Adrenal gland (tissue), 12 donors: ENCODE results near the gene HOXA3. TPM values are rescaled to one million over a fixed set of nuclear protein-coding genes. Genes with fewer than 3 reads are reported as not detected.
A peak's percentile ranks its signal among the peaks of the same experiment; 100 is the strongest.

Experiments used
- DNase-seq, 7 donors: peaks; one replicate each; pipeline ENCODE4 v3.0.0-alpha.2; 2019 to 2020
- H3K27ac ChIP-seq, 5 donors: fragments of 200-600 bp; sonication (generic) in 4 of 5; 1 replicate in 3 of 5; 2 replicates in 2 of 5; pipeline versions ENCODE4 v1.5.1 to v1.8.0; 2016 to 2020; ENCODE audit warnings: mild to moderate bottlenecking in 1 of 5
- H3K27me3 ChIP-seq: fragments of 200-600 bp; 2 replicates; pipeline ENCODE4 v1.8.0; 2021
- H3K36me3 ChIP-seq, 2 donors: fragments of 200-600 bp; replicated peaks in 1 of 2; 1 replicate in 1 of 2; 2 replicates in 1 of 2; pipeline versions ENCODE4 v1.5.1 to v1.8.0; 2018 to 2022
- H3K4me1 ChIP-seq, 2 donors: fragments of 200-600 bp; replicated peaks in 1 of 2; 1 replicate in 1 of 2; 2 replicates in 1 of 2; pipeline versions ENCODE4 v1.5.1 to v1.8.0; 2018 to 2021
- H3K4me3 ChIP-seq, 4 donors: fragments of 200-600 bp; sonication (generic) in 3 of 4; one replicate each; pipeline ENCODE4 v1.5.1; 2016 to 2018
- H3K9me3 ChIP-seq, 3 donors: fragments of 200-600 bp; sonication (generic) in 1 of 3; replicated peaks in 1 of 3; 1 replicate in 2 of 3; 2 replicates in 1 of 3; pipeline versions ENCODE4 v1.5.1 to v1.8.0; 2016 to 2021
- POLR2A ChIP-seq, 2 donors: fragments of 450-650 bp; IDR thresholded peaks; one replicate each; pipeline ENCODE4 v1.6.1; 2017; ENCODE audit warnings: antibody characterized with exemption in 2 of 2, mild to moderate bottlenecking in 2 of 2, moderate library complexity in 1 of 2
- WGBS, 4 donors: extraction: QIAGEN DNeasy Blood & Tissue Kit in 2 of 4; methylation state at CpG; one replicate each; pipeline versions ENCODE4 v1.1.5 to v1.1.7; 2013 to 2017; 5-methylcytosine and 5-hydroxymethylcytosine counted together
- intact Hi-C, 2 donors: fragments of 100-400 bp; cut with DNase I; formaldehyde crosslinking; loops; one replicate each; pipeline versions ENCODE4 v1.14.1 to v1.15.0; 2022 to 2023
- polyA plus RNA-seq, 3 donors: library from polyadenylated mRNA; stranded (reverse); fragments of 200-250 nt in 2 of 3; fragments of 350-450 nt in 1 of 3; fragmentation: Illumina TruSeq in 1 of 3; extraction: RNeasy Lipid Tissue Mini Kit (QIAGEN cat#74804) in 1 of 3; gene quantifications; one replicate each; pipeline ENCODE4 v1.2.3, GENCODE V29; 2013 to 2014
- total RNA-seq, 9 donors: library from RNA; depleted of rRNA in 4 of 9; stranded (reverse); fragments of >200 nt in 4 of 9; fragments of 120-200 nt in 1 of 9; fragmentation: NEBNext Ultra II Directional in 1 of 9; extraction: Animal tissue kit (Norgen Biotek cat#: 25700) in 1 of 9; gene quantifications; one replicate each; pipeline versions ENCODE4 v1.1.0 to v1.2.4, GENCODE V29; 2013 to 2023
- TF ChIP-seq, protein P1 (sequence below), 6 experiments: fragments of 450-650 bp in 4 of 6; fragments of 200-600 bp in 2 of 6; sonication (generic) in 1 of 6; IDR thresholded peaks; 1 replicate in 5 of 6; 2 replicates in 1 of 6; pipeline versions ENCODE4 v1.5.1 to v1.8.0; 2016 to 2021; ENCODE audit warnings: antibody characterized with exemption in 6 of 6, mild to moderate bottlenecking in 2 of 6, moderate library complexity in 1 of 6
- donor health status: healthy with polysubstance abuse.
- donor health status: Bipolar disorder and iron deficiency.
- donor health status: DM: yes; HTN: yes; CAD: no.
- donor health status: DM: no; HTN: no; CAD: no.
- donor health status: DM: no; HTN: no; CAD: no.
- donor health status: DM: yes; HTN: yes; CAD: no.

HOXA3 gene
- total and polyA plus RNA-seq, 12 donors, result 1.0 to 32.7 (median 3.8) TPM

- peaks cover 43% of the 10 kb centered on the region for H3K27me3 ChIP-seq
- H3K27ac ChIP-seq, result peak overlapping the region in 3 of 5 donors; percentile 5 to 74 (median 74)
- intact Hi-C loops, result loop anchor here (5.0 to 10.0 kb wide), 4 partner anchors 790 to 1280 kb away; no protein-coding TSS in a partner anchor
- peak in 2 of 7 donors; percentile 34 to 48 for DNase-seq
- no peaks in the 10 kb centered on the region for H3K9me3 ChIP-seq
- WGBS, 4 donors, result 22 to 40% (median 23%) methylated on average over 23 to 47 of the region's 47 CpGs
- H3K4me3 ChIP-seq, result peak overlapping the region in 2 of 4 donors; percentile 43 to 60
- no peaks in the 10 kb centered on the region for H3K36me3 ChIP-seq
- TF ChIP-seq, protein P1, sequence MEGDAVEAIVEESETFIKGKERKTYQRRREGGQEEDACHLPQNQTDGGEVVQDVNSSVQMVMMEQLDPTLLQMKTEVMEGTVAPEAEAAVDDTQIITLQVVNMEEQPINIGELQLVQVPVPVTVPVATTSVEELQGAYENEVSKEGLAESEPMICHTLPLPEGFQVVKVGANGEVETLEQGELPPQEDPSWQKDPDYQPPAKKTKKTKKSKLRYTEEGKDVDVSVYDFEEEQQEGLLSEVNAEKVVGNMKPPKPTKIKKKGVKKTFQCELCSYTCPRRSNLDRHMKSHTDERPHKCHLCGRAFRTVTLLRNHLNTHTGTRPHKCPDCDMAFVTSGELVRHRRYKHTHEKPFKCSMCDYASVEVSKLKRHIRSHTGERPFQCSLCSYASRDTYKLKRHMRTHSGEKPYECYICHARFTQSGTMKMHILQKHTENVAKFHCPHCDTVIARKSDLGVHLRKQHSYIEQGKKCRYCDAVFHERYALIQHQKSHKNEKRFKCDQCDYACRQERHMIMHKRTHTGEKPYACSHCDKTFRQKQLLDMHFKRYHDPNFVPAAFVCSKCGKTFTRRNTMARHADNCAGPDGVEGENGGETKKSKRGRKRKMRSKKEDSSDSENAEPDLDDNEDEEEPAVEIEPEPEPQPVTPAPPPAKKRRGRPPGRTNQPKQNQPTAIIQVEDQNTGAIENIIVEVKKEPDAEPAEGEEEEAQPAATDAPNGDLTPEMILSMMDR (IDR thresholded peaks at IDR 0.05), result peak in 2 of 6 experiments; percentile 9 to 22
- TF ChIP-seq POLR2A (IDR thresholded peaks at IDR 0.05), result no peak
- H3K4me1 ChIP-seq, result peaks cover 4 to 24% of the 10 kb centered on the region in 2 donors
These were observed 12.1 kb upstream of the HOXA3 start for GRCh38 chr7:27164367-27165088.

DNA sequence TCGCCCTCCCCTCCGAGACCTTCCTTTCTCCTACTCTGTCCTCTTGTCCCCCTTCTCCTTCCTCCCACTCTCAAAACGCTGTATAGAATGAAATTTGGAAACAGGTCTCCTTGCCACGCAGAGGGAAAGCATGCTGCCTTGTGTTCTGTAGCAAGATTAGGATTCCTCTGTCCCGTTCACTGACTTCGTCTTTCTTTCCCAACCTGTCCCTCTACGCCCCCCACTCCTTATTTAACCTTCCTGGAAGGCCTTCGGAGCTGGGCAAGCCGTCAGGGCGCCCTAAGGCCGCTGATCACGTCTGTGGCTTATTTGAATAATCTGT is 11.6 kb upstream of the HOXA3 start:
- Histone ChIP-seq H3K27ac (peak overlapping the region in 2 of 5 donors; percentile 74), H3K4me1 (peaks cover 4 to 24% of the 10 kb centered on the region in 2 donors), H3K27me3 (peaks cover 38% of the 10 kb centered on the region), H3K4me3 (peak overlapping the region in 2 of 4 donors; percentile 7 to 60), H3K9me3 (no peaks in the 10 kb centered on the region), H3K36me3 (no peaks in the 10 kb centered on the region)
- no peak for DNase-seq
- 52 to 61% (median 58%) methylated on average over 12 of the region's 12 CpGs for WGBS, 4 donors
- intact Hi-C loops, result loop anchor here (5.0 to 10.0 kb wide), 4 partner anchors 789 to 1279 kb away; no protein-coding TSS in a partner anchor
- TF ChIP-seq POLR2A (IDR thresholded peaks at IDR 0.05), result no peak
- TF ChIP-seq, protein P1 (IDR thresholded peaks at IDR 0.05), result no peak

GRCh38 chr7:27163288-27164044 is 11.1 kb upstream of the HOXA3 start:
- H3K36me3 ChIP-seq, result no peaks in the 10 kb centered on the region
- H3K27me3 ChIP-seq, result peaks cover 35% of the 10 kb centered on the region
- peak overlapping the region in 1 of 4 donors; percentile 60 for H3K4me3 ChIP-seq
- TF ChIP-seq POLR2A (IDR thresholded peaks at IDR 0.05), result no peak
- TF ChIP-seq, protein P1 (IDR thresholded peaks at IDR 0.05), result no peak
- H3K9me3 ChIP-seq, result no peaks in the 10 kb centered on the region
- DNase-seq, result peak in 1 of 7 donors; percentile 14
- WGBS, 4 donors, result 72 to 84% (median 79%) methylated on average over 22 to 24 of the region's 24 CpGs
- H3K27ac ChIP-seq, result peak overlapping the region in 1 of 5 donors; percentile 74
- intact Hi-C loops, result loop anchor here (5.0 to 10.0 kb wide), 4 partner anchors 789 to 1279 kb away; no protein-coding TSS in a partner anchor
- peaks cover 4 to 24% of the 10 kb centered on the region in 2 donors for H3K4me1 ChIP-seq
